Lung (tissue), 12 donors: ENCODE measurements around the gene RAP1GAP2. TPM values are rescaled to one million over a fixed set of nuclear protein-coding genes. Genes with fewer than 3 reads are reported as not detected.
A peak's percentile ranks its signal among the peaks of the same experiment; 100 is the strongest.

Source experiments
- ATAC-seq: fragments of 200-7000 bp; cut with Tn5 transposase; one replicate; pipeline ENCODE4 v1.9.1; 2020; ENCODE audit warnings: moderate number of reproducible peaks; ENCODE audit not compliant: insufficient read depth, low FRiP score
- DNase-seq, 3 donors: peaks; one replicate each; pipeline ENCODE4 v3.0.0-alpha.2; 2013 to 2017
- H3K27ac ChIP-seq, 2 donors: one replicate each; pipeline ENCODE4 v1.5.1; 2013; ENCODE audit warnings: mild to moderate bottlenecking in 2 of 2, moderate library complexity in 2 of 2, control low read depth in 1 of 2, inconsistent platforms in 1 of 2, low read depth in 1 of 2, low read length in 1 of 2
- H3K27me3 ChIP-seq, 3 donors: one replicate each; pipeline ENCODE4 v1.5.1; 2013; ENCODE audit warnings: low read length in 2 of 3; ENCODE audit not compliant: control insufficient read depth in 3 of 3, insufficient read depth in 3 of 3
- H3K36me3 ChIP-seq, 4 donors: one replicate each; pipeline ENCODE4 v1.5.1; 2013; ENCODE audit warnings: low read length in 4 of 4, mild to moderate bottlenecking in 1 of 4, moderate library complexity in 1 of 4; ENCODE audit not compliant: control insufficient read depth in 4 of 4, insufficient read depth in 4 of 4
- H3K4me1 ChIP-seq, 5 donors: one replicate each; pipeline ENCODE4 v1.5.1; 2013; ENCODE audit warnings: low read length in 5 of 5, mild to moderate bottlenecking in 2 of 5, moderate library complexity in 1 of 5; ENCODE audit not compliant: control insufficient read depth in 5 of 5, insufficient read depth in 5 of 5
- H3K4me3 ChIP-seq: one replicate; pipeline ENCODE4 v1.5.1; 2013; ENCODE audit warnings: mild to moderate bottlenecking, control low read depth, moderate library complexity
- H3K9ac ChIP-seq, 2 donors: one replicate each; pipeline ENCODE4 v1.5.1; 2013; ENCODE audit warnings: low read length in 2 of 2, control low read depth in 1 of 2; ENCODE audit not compliant: insufficient read depth in 1 of 2
- H3K9me3 ChIP-seq, 4 donors: one replicate each; pipeline ENCODE4 v1.5.1; 2013; ENCODE audit warnings: low read length in 3 of 4, mild to moderate bottlenecking in 1 of 4, moderate library complexity in 1 of 4; ENCODE audit not compliant: control insufficient read depth in 4 of 4, insufficient read depth in 3 of 4
- WGBS, 2 donors: extraction: QIAGEN DNeasy Blood & Tissue Kit; methylation state at CpG; one replicate each; pipeline ENCODE4 v1.1.7; 2013; 5-methylcytosine and 5-hydroxymethylcytosine counted together
- polyA plus RNA-seq, 2 donors: library from polyadenylated mRNA; stranded (reverse); fragments of 200-250 nt; gene quantifications; one replicate each; pipeline ENCODE4 v1.2.1, GENCODE V29; 2013
- total RNA-seq, 2 donors: library from RNA; depleted of rRNA in 1 of 2; stranded (reverse); fragments of >200 nt in 1 of 2; gene quantifications; one replicate each; pipeline ENCODE4 v1.2.1, GENCODE V29; 2014 to 2021
- TF ChIP-seq, protein P1 (sequence below): IDR thresholded peaks from 2 replicates; pipeline ENCODE4 v1.5.1; 2012; ENCODE audit warnings: mild to moderate bottlenecking; ENCODE audit errors: control extremely low read depth, extremely low read depth
- donor health status: control.
- donor health status: control.
- donor health status: Bipolar disorder and iron deficiency.
- donor health status: healthy.
- donor health status: DM: yes; HTN: yes; CAD: no.

Gene RAP1GAP2
- total and polyA plus RNA-seq, 4 donors = 5.3 to 16.7 (median 6.0) TPM

DNA sequence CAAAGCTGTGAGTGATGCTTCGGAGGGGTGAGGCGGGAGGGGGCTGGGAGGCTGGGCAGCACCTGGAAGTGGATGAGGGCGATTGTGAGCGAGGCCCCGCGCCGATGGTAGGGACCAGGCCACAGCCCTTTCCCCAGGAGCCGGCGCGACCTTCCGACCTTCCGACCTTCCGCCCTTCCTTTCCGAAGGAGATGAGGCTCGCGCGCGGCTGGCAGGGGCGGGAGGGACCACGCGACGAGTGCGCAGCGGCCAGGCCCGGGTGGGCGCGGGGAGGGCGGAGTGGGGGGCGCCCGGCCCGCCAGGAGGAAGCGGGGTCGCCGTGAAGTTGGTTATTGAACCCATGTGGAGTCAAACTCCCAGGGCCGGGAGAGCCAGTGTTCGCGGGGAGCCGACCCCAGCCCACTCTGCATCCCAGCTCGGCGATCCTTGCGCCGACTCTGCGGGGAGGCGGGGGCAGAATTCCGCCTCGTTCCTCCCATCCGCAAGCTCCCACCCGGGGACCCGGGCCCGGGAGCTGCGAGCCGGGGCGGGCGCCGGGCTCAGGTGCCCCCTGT is 56.6 kb downstream of the RAP1GAP2 start:
- peaks cover 4 to 46% (median 26%) of the 10 kb centered on the region in 3 donors for H3K27me3 ChIP-seq
- peaks cover 0 to 14% (median 0%) of the 10 kb centered on the region in 5 donors for H3K4me1 ChIP-seq
- no peaks in the 10 kb centered on the region for H3K9me3 ChIP-seq
- H3K27ac ChIP-seq = peak overlapping the region in 1 of 2 donors; percentile 92
- DNase-seq (no peak), ATAC-seq (no peak)
- peak overlapping the region; percentile 33 for H3K4me3 ChIP-seq
- TF ChIP-seq, protein P1, sequence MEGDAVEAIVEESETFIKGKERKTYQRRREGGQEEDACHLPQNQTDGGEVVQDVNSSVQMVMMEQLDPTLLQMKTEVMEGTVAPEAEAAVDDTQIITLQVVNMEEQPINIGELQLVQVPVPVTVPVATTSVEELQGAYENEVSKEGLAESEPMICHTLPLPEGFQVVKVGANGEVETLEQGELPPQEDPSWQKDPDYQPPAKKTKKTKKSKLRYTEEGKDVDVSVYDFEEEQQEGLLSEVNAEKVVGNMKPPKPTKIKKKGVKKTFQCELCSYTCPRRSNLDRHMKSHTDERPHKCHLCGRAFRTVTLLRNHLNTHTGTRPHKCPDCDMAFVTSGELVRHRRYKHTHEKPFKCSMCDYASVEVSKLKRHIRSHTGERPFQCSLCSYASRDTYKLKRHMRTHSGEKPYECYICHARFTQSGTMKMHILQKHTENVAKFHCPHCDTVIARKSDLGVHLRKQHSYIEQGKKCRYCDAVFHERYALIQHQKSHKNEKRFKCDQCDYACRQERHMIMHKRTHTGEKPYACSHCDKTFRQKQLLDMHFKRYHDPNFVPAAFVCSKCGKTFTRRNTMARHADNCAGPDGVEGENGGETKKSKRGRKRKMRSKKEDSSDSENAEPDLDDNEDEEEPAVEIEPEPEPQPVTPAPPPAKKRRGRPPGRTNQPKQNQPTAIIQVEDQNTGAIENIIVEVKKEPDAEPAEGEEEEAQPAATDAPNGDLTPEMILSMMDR = no peak
- no peak overlapping the region for H3K9ac ChIP-seq
- WGBS, 2 donors = 4 to 14% methylated on average over 53 to 55 of the region's 55 CpGs
- H3K36me3 ChIP-seq = no peaks in the 10 kb centered on the region

DNA sequence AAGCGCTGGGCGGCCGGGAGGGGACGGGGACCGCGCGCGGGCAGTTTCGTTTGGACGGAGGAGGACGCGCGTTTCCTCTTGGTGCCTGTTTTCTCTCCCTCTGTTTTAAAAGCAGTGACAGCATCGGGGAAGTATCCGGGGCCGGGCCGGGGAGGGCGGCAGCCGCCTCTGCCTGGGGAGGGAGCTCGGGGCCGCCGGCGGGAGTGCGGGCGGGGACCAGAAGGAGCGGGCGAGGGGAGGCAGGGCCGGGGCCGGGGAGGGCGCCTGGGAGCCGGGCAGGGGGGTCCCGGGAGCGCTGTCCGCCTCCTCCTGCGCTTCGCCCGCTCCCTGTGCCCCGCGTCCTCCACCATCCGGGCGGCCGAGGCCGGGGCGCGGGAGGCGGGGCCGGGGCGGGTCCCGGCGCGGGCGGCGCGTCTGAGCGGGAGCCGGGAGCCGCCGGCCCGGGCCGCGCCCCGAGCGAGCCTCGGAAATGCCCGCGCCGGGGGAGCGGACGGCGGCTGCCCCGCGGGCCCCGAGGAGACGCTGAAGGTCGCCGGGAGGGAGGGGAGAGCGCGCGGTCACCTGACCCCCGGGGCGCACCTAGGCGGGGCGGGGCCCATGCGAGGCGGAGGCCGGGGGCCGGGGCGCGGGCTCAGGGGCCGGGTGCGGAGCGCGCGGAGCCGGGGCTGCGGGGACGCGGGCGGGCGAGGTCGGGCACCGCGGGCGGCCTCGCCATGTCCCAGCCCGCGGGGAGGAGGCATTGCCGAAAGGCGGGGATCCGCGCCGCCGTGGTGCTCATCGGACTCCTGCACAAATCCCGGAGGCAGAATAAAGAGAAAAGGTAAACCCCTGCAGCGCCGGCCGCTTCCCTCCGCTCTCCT is 57.3 kb downstream of the RAP1GAP2 start:
- DNase-seq (peak; percentile 21 to 52 (median 45)), ATAC-seq (peak; percentile 42)
- peaks cover 0 to 12% (median 0%) of the 10 kb centered on the region in 5 donors for H3K4me1 ChIP-seq
- H3K9ac ChIP-seq = peak overlapping the region in 1 of 2 donors; percentile 32
- TF ChIP-seq, protein P1 = no peak
- WGBS, 2 donors = 1% methylated on average over 69 to 119 of the region's 119 CpGs
- H3K36me3 ChIP-seq = no peaks in the 10 kb centered on the region
- H3K27ac ChIP-seq = peak overlapping the region in 1 of 2 donors; percentile 92
- peak overlapping the region; percentile 33 for H3K4me3 ChIP-seq
- peaks cover 4 to 42% (median 26%) of the 10 kb centered on the region in 3 donors for H3K27me3 ChIP-seq
- no peaks in the 10 kb centered on the region for H3K9me3 ChIP-seq

DNA sequence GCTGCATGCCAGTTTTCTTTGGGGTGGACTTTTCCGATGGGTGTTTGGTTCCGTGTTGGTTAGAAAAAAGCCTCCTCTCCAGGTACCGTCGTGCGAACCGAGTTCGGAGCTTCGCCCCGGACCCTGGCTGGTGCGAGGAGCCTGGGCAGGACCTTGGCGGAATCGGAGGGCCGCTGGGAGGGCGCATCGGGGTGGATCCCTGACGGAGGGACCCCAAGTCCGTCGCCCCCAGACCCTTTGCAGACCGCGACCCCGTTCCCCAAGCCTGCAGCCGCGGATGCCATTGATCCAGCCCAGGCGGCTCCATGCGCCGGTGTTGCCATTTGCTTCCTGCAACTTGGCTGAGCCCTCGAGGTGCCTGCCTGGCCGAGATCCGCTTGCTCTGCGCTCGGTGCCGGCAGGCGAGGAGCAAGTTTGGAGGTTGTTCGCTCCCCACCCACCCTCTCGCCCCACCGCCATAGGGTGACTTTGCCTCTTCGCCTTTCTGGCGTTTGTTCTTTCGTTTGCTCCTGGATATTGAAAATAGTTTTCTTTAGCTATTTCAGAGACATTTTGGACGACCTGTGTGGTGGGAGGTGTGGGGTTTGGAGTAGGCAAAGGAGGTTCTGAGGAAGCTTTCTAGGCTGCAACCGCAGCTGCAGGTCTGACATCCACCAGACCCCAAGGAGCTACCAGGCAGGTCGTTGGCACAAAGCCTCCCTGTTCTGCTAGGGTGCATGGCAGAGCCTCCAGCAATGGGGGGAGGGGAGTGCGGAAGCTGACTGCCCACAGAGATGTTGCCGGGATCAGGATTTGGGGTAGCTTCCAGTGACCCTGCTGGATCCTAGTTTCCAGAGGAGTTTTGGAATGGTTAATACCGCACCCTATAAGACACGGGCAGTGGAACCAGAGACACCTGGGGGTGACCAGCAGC is 58.2 kb downstream of the RAP1GAP2 start:
- Histone ChIP-seq H3K4me1 (peaks cover 0 to 12% (median 0%) of the 10 kb centered on the region in 5 donors), H3K9me3 (no peaks in the 10 kb centered on the region), H3K36me3 (no peaks in the 10 kb centered on the region), H3K27ac (peak overlapping the region in 1 of 2 donors; percentile 92), H3K9ac (peak overlapping the region in 1 of 2 donors; percentile 32), H3K4me3 (peak overlapping the region; percentile 22), H3K27me3 (peaks cover 4 to 42% (median 26%) of the 10 kb centered on the region in 3 donors)
- peak in 2 of 3 donors; percentile 12 to 22 for DNase-seq
- TF ChIP-seq, protein P1 = no peak
- ATAC-seq = no peak
- WGBS, 2 donors = 2% methylated on average over 32 to 46 of the region's 46 CpGs
